Liver (tissue), 9 donors: ENCODE data around the gene KDM5B. TPM values are rescaled to one million over a fixed set of nuclear protein-coding genes. Genes with fewer than 3 reads are reported as not detected.

Experiments
- DNase-seq: peaks from one replicate; pipeline ENCODE4 v3.0.0-alpha.2; 2017; ENCODE audit warnings: low spot score
- H3K27ac ChIP-seq, 2 donors: one replicate each; pipeline ENCODE4 v1.7.0; 2013; ENCODE audit warnings: inconsistent platforms in 2 of 2, low read length in 2 of 2, control low read depth in 1 of 2, low read depth in 1 of 2, mild to moderate bottlenecking in 1 of 2
- H3K27me3 ChIP-seq, 4 donors: one replicate each; pipeline versions ENCODE4 v1.6.1 to v1.7.0; 2013; ENCODE audit warnings: low read length in 3 of 4, inconsistent platforms in 1 of 4, mild to moderate bottlenecking in 1 of 4, moderate library complexity in 1 of 4; ENCODE audit not compliant: control insufficient read depth in 4 of 4, insufficient read depth in 4 of 4
- H3K36me3 ChIP-seq, 4 donors: one replicate each; pipeline versions ENCODE4 v1.6.1 to v1.7.0; 2013; ENCODE audit warnings: low read length in 3 of 4, mild to moderate bottlenecking in 3 of 4, low read depth in 1 of 4, moderate library complexity in 1 of 4; ENCODE audit not compliant: control insufficient read depth in 4 of 4, insufficient read depth in 3 of 4
- H3K4me1 ChIP-seq, 4 donors: one replicate each; pipeline versions ENCODE4 v1.6.1 to v1.7.0; 2013; ENCODE audit warnings: low read length in 3 of 4, mild to moderate bottlenecking in 3 of 4, moderate library complexity in 1 of 4; ENCODE audit not compliant: control insufficient read depth in 4 of 4, insufficient read depth in 4 of 4
- H3K4me3 ChIP-seq, 3 donors: one replicate each; pipeline versions ENCODE4 v1.6.1 to v1.7.0; 2013; ENCODE audit warnings: low read length in 3 of 3, control low read depth in 1 of 3, low read depth in 1 of 3, mild to moderate bottlenecking in 1 of 3
- H3K9ac ChIP-seq, 2 donors: one replicate each; pipeline ENCODE4 v1.7.0; 2013; ENCODE audit warnings: low read length in 2 of 2, mild to moderate bottlenecking in 2 of 2, moderate library complexity in 2 of 2, control low read depth in 1 of 2, low read depth in 1 of 2
- H3K9me3 ChIP-seq, 4 donors: one replicate each; pipeline versions ENCODE4 v1.6.1 to v1.7.0; 2013; ENCODE audit warnings: low read length in 3 of 4; ENCODE audit not compliant: control insufficient read depth in 4 of 4
- ATF3 ChIP-seq: IDR thresholded peaks from 2 replicates; pipeline ENCODE4 v1.6.1; 2016; ENCODE audit warnings: antibody characterized with exemption
- EGR1 ChIP-seq, 2 donors: IDR thresholded peaks; 2 replicates each; pipeline ENCODE4 v1.6.1; 2016 to 2018; ENCODE audit warnings: antibody characterized with exemption in 2 of 2, low read depth in 2 of 2
- FOXA1 ChIP-seq: IDR thresholded peaks from 2 replicates; pipeline ENCODE4 v1.6.1; 2016; ENCODE audit warnings: antibody characterized with exemption
- FOXA2 ChIP-seq: IDR thresholded peaks from 2 replicates; pipeline ENCODE4 v1.6.1; 2016; ENCODE audit warnings: antibody characterized with exemption
- GABPA ChIP-seq, 2 donors: IDR thresholded peaks in 1 of 2; conservative IDR thresholded peaks in 1 of 2; 2 replicates each; pipeline ENCODE4 v1.6.1; 2016; ENCODE audit warnings: antibody characterized with exemption in 2 of 2, mild to moderate bottlenecking in 1 of 2, moderate library complexity in 1 of 2
- HNF4A ChIP-seq, 2 donors: conservative IDR thresholded peaks; 2 replicates each; pipeline ENCODE4 v1.6.1; 2016; ENCODE audit warnings: antibody characterized with exemption in 2 of 2, mild to moderate bottlenecking in 2 of 2
- HNF4G ChIP-seq: IDR thresholded peaks from 2 replicates; pipeline ENCODE4 v1.6.1; 2016; ENCODE audit warnings: antibody characterized with exemption
- JUND ChIP-seq, 2 donors: IDR thresholded peaks; 2 replicates each; pipeline ENCODE4 v1.6.1; 2016; ENCODE audit warnings: antibody characterized with exemption in 2 of 2
- MAX ChIP-seq: IDR thresholded peaks from 2 replicates; pipeline ENCODE4 v1.6.1; 2016; ENCODE audit warnings: antibody characterized with exemption
- NR2F2 ChIP-seq: IDR thresholded peaks from 2 replicates; pipeline ENCODE4 v1.6.1; 2016; ENCODE audit warnings: antibody characterized with exemption
- RAD21 ChIP-seq, 2 donors: IDR thresholded peaks; 2 replicates each; pipeline ENCODE4 v1.6.1; 2016; ENCODE audit warnings: antibody characterized with exemption in 2 of 2, mild to moderate bottlenecking in 2 of 2
- RXRA ChIP-seq, 2 donors: IDR thresholded peaks; 2 replicates each; pipeline ENCODE4 v1.6.1; 2017 to 2018; ENCODE audit warnings: antibody characterized with exemption in 2 of 2, mild to moderate bottlenecking in 1 of 2
- SP1 ChIP-seq: IDR thresholded peaks from 2 replicates; pipeline ENCODE4 v1.6.1; 2018; ENCODE audit warnings: antibody characterized with exemption, mild to moderate bottlenecking
- TAF1 ChIP-seq: conservative IDR thresholded peaks from 2 replicates; pipeline ENCODE4 v1.6.1; 2016; ENCODE audit warnings: antibody characterized with exemption, mild to moderate bottlenecking
- YY1 ChIP-seq: IDR thresholded peaks from 2 replicates; pipeline ENCODE4 v1.6.1; 2016; ENCODE audit warnings: antibody characterized with exemption, mild to moderate bottlenecking
- ZBTB33 ChIP-seq: IDR thresholded peaks from 2 replicates; pipeline ENCODE4 v1.6.1; 2016; ENCODE audit warnings: antibody characterized with exemption
- WGBS: extraction: QIAGEN DNeasy Blood & Tissue Kit; methylation state at CpG from one replicate; pipeline ENCODE4 v1.1.7; 2013; 5-methylcytosine and 5-hydroxymethylcytosine counted together
- polyA plus RNA-seq, 2 donors: library from polyadenylated mRNA; stranded (reverse) in 1 of 2; unstranded in 1 of 2; fragments of 200-250 nt in 1 of 2; fragments of >200 nt in 1 of 2; fragmentation: Nextera tagmentation in 1 of 2; extraction: Ambion mirVana in 1 of 2; gene quantifications; one replicate each; pipeline versions ENCODE4 v1.2.1 to v1.2.3, GENCODE V29; 2013 to 2015
- total RNA-seq, 2 donors: library from RNA; depleted of rRNA; stranded (reverse); fragments of >200 nt; gene quantifications; one replicate each; pipeline ENCODE4 v1.2.3, GENCODE V29; 2014
- TF ChIP-seq, protein P1 (sequence below): IDR thresholded peaks from 2 replicates; pipeline ENCODE4 v1.6.1; 2016; ENCODE audit warnings: antibody characterized with exemption, mild to moderate bottlenecking
- TF ChIP-seq, protein P2 (sequence below): fragments of 150-350 bp; IDR thresholded peaks from 2 replicates; pipeline ENCODE4 v1.5.1; 2017; ENCODE audit warnings: improper control_type of control experiment, low read depth, low read length; ENCODE audit not compliant: missing input control
- donor health status: healthy.
- donor health status: healthy.
- donor health status: healthy.
- donor health status: healthy.
- donor health status: healthy.

KDM5B gene
- total and polyA plus RNA-seq, 4 donors: 3.4 to 33.7 (median 14.8) TPM

- no peak for DNase-seq
- Histone ChIP-seq H3K4me3 (no peak overlapping the region), H3K9ac (no peak overlapping the region), H3K4me1 (no peaks in the 10 kb centered on the region), H3K36me3 (no peaks in the 10 kb centered on the region), H3K27me3 (peaks cover 0 to 5% (median 0%) of the 10 kb centered on the region in 4 donors), H3K9me3 (no peaks in the 10 kb centered on the region), H3K27ac (no peak overlapping the region)
- TF ChIP-seq FOXA1 (no peak), MAX (no peak), ATF3 (no peak), ZBTB33 (no peak), NR2F2 (no peak), HNF4A (conservative IDR thresholded peaks at IDR 0.05) (no peak), HNF4G (no peak), FOXA2 (no peak), RXRA (IDR thresholded peaks at IDR 0.05) (no peak), EGR1 (IDR thresholded peaks at IDR 0.05; ENCODE audit: low read depth in 2 of 2) (no peak), RAD21 (IDR thresholded peaks at IDR 0.05) (no peak), GABPA (IDR thresholded peaks at IDR 0.05 in 1 of 2, conservative IDR thresholded peaks at IDR 0.05 in 1 of 2) (no peak), YY1 (no peak), JUND (IDR thresholded peaks at IDR 0.05) (no peak), TAF1 (no peak), SP1 (no peak)
- TF ChIP-seq, protein P1, sequence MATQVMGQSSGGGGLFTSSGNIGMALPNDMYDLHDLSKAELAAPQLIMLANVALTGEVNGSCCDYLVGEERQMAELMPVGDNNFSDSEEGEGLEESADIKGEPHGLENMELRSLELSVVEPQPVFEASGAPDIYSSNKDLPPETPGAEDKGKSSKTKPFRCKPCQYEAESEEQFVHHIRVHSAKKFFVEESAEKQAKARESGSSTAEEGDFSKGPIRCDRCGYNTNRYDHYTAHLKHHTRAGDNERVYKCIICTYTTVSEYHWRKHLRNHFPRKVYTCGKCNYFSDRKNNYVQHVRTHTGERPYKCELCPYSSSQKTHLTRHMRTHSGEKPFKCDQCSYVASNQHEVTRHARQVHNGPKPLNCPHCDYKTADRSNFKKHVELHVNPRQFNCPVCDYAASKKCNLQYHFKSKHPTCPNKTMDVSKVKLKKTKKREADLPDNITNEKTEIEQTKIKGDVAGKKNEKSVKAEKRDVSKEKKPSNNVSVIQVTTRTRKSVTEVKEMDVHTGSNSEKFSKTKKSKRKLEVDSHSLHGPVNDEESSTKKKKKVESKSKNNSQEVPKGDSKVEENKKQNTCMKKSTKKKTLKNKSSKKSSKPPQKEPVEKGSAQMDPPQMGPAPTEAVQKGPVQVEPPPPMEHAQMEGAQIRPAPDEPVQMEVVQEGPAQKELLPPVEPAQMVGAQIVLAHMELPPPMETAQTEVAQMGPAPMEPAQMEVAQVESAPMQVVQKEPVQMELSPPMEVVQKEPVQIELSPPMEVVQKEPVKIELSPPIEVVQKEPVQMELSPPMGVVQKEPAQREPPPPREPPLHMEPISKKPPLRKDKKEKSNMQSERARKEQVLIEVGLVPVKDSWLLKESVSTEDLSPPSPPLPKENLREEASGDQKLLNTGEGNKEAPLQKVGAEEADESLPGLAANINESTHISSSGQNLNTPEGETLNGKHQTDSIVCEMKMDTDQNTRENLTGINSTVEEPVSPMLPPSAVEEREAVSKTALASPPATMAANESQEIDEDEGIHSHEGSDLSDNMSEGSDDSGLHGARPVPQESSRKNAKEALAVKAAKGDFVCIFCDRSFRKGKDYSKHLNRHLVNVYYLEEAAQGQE: no peak
- TF ChIP-seq, protein P2, sequence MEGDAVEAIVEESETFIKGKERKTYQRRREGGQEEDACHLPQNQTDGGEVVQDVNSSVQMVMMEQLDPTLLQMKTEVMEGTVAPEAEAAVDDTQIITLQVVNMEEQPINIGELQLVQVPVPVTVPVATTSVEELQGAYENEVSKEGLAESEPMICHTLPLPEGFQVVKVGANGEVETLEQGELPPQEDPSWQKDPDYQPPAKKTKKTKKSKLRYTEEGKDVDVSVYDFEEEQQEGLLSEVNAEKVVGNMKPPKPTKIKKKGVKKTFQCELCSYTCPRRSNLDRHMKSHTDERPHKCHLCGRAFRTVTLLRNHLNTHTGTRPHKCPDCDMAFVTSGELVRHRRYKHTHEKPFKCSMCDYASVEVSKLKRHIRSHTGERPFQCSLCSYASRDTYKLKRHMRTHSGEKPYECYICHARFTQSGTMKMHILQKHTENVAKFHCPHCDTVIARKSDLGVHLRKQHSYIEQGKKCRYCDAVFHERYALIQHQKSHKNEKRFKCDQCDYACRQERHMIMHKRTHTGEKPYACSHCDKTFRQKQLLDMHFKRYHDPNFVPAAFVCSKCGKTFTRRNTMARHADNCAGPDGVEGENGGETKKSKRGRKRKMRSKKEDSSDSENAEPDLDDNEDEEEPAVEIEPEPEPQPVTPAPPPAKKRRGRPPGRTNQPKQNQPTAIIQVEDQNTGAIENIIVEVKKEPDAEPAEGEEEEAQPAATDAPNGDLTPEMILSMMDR: no peak
- WGBS: 76% methylated on average over 6 of the region's 6 CpGs
Measured at GRCh38 chr1:202703191-202703590, 105.0 kb downstream of the KDM5B start.
